HepG2 (cell line): ENCODE data around the gene SRSF2. TPM values are rescaled to one million over a fixed set of nuclear protein-coding genes. Genes with fewer than 3 reads are reported as not detected.

ENCODE experiments used
- ASH2L ChIP-seq: fragments of 300-600, 200-600 bp; sonication (generic); IDR thresholded peaks from 2 replicates; pipeline ENCODE4 v1.7.0; 2017; ENCODE audit warnings: low read depth, mild to moderate bottlenecking, moderate library complexity, mixed read lengths, low read length; ENCODE audit not compliant: insufficient read length
- EZH2 ChIP-seq: conservative IDR thresholded peaks from 2 replicates; pipeline ENCODE4 v1.6.1; 2012; ENCODE audit warnings: mild to moderate bottlenecking, low read depth, low read length, moderate library complexity
- FOXC1 ChIP-seq: sonication (generic); formaldehyde crosslinking; IDR thresholded peaks from 2 replicates; pipeline ENCODE4 v1.8.0; 2022; ENCODE audit warnings: mild to moderate bottlenecking, missing genetic modification reagents, borderline replicate concordance
- GATAD1 ChIP-seq: IDR thresholded peaks from 2 replicates; pipeline ENCODE4 v1.6.1; 2016; ENCODE audit warnings: missing genetic modification reagents, missing compliant biosample characterization
- KAT8 ChIP-seq: IDR thresholded peaks from 2 replicates; pipeline ENCODE4 v1.6.1; 2016; ENCODE audit warnings: missing genetic modification reagents, missing compliant biosample characterization
- KLF6 ChIP-seq: IDR thresholded peaks from 2 replicates; pipeline ENCODE4 v1.8.0; 2016; ENCODE audit warnings: missing biosample characterization, missing genetic modification reagents
- ONECUT2 ChIP-seq: sonication (generic); formaldehyde crosslinking; IDR thresholded peaks from 2 replicates; pipeline ENCODE4 v1.4.0; 2020; ENCODE audit warnings: missing genetic modification reagents
- PCBP1 ChIP-seq: fragments of 200-400 bp; formaldehyde crosslinking; IDR thresholded peaks from 2 replicates; pipeline ENCODE4 v1.6.1; 2017; ENCODE audit warnings: mild to moderate bottlenecking, low read depth, low read length, borderline replicate concordance
- RELA ChIP-seq: sonication (generic); formaldehyde crosslinking; IDR thresholded peaks from 2 replicates; pipeline ENCODE4 v1.4.0; 2020; ENCODE audit warnings: missing genetic modification reagents
- RFX1 ChIP-seq: fragments of 450-650 bp; IDR thresholded peaks from 2 replicates; pipeline ENCODE4 v1.6.1; 2017
- RFXAP ChIP-seq: sonication (generic); formaldehyde crosslinking; IDR thresholded peaks from 2 replicates; pipeline ENCODE4 v1.4.0; 2020; ENCODE audit warnings: missing genetic modification reagents, borderline replicate concordance
- SMAD1 ChIP-seq: sonication (generic); formaldehyde crosslinking; IDR thresholded peaks from 2 replicates; pipeline ENCODE4 v1.4.0; 2020; ENCODE audit warnings: missing genetic modification reagents, low read depth, mild to moderate bottlenecking, borderline replicate concordance
- SMARCC2 ChIP-seq: fragments of 450-650 bp; IDR thresholded peaks from 2 replicates; pipeline ENCODE4 v1.6.1; 2017; ENCODE audit warnings: antibody characterized with exemption, mild to moderate bottlenecking
- TRAFD1 ChIP-seq: sonication (generic); formaldehyde crosslinking; IDR thresholded peaks from 2 replicates; pipeline ENCODE4 v1.5.1; 2020; ENCODE audit warnings: missing genetic modification reagents, mild to moderate bottlenecking, borderline replicate concordance
- XBP1 ChIP-seq: sonication (generic); formaldehyde crosslinking; IDR thresholded peaks from 2 replicates; pipeline ENCODE4 v1.5.0; 2020; ENCODE audit warnings: missing genetic modification reagents
- ZBTB46 ChIP-seq: sonication (generic); formaldehyde crosslinking; IDR thresholded peaks from 2 replicates; pipeline ENCODE4 v1.4.0; 2020; ENCODE audit warnings: mild to moderate bottlenecking, missing genetic modification reagents, borderline replicate concordance
- ZFAT ChIP-seq: sonication (generic); formaldehyde crosslinking; conservative IDR thresholded peaks from 2 replicates; pipeline ENCODE4 v1.8.1; 2023; ENCODE audit warnings: missing genetic modification reagents, inconsistent platforms
- ZMAT3 ChIP-seq: sonication (generic); formaldehyde crosslinking; conservative IDR thresholded peaks from 2 replicates; pipeline ENCODE4 v1.7.0; 2021; ENCODE audit warnings: missing genetic modification reagents
- ZNF17 ChIP-seq: sonication (generic); formaldehyde crosslinking; IDR thresholded peaks from 2 replicates; pipeline ENCODE4 v1.5.0; 2020; ENCODE audit warnings: mild to moderate bottlenecking, missing genetic modification reagents
- ZNF331 ChIP-seq: sonication (generic); formaldehyde crosslinking; IDR thresholded peaks from 2 replicates; pipeline ENCODE4 v1.4.0; 2020; ENCODE audit warnings: missing genetic modification reagents
- ZNF33A ChIP-seq: sonication (generic); formaldehyde crosslinking; IDR thresholded peaks from 2 replicates; pipeline ENCODE4 v1.5.1; 2020; ENCODE audit warnings: missing genetic modification reagents, mild to moderate bottlenecking, moderate library complexity, borderline replicate concordance
- ZNF451 ChIP-seq: sonication (generic); formaldehyde crosslinking; IDR thresholded peaks from 2 replicates; pipeline ENCODE4 v1.5.0; 2020; ENCODE audit warnings: mild to moderate bottlenecking, missing genetic modification reagents
- ZNF546 ChIP-seq: sonication (generic); formaldehyde crosslinking; conservative IDR thresholded peaks from 2 replicates; pipeline ENCODE4 v1.8.1; 2023; ENCODE audit warnings: mild to moderate bottlenecking, missing genetic modification reagents
- ZNF550 ChIP-seq: sonication (generic); formaldehyde crosslinking; IDR thresholded peaks from 2 replicates; pipeline ENCODE4 v1.4.0; 2020; ENCODE audit warnings: mild to moderate bottlenecking, missing genetic modification reagents, borderline replicate concordance
- ZNF672 ChIP-seq: sonication (generic); formaldehyde crosslinking; IDR thresholded peaks from 2 replicates; pipeline ENCODE4 v1.8.1; 2022; ENCODE audit warnings: missing genetic modification reagents
- ZNF678 ChIP-seq: sonication (generic); formaldehyde crosslinking; IDR thresholded peaks from 2 replicates; pipeline ENCODE4 v1.4.0; 2020; ENCODE audit warnings: mild to moderate bottlenecking, missing genetic modification reagents
- ZNF713 ChIP-seq: sonication (generic); formaldehyde crosslinking; IDR thresholded peaks from 2 replicates; pipeline ENCODE4 v1.4.0; 2020; ENCODE audit warnings: mild to moderate bottlenecking, missing genetic modification reagents
- ZNF841 ChIP-seq: sonication (generic); formaldehyde crosslinking; IDR thresholded peaks from 2 replicates; pipeline ENCODE4 v1.8.1; 2023; ENCODE audit warnings: missing genetic modification reagents, borderline replicate concordance
- ZSCAN9 ChIP-seq: IDR thresholded peaks from 2 replicates; pipeline ENCODE4 v1.6.1; 2016; ENCODE audit warnings: borderline replicate concordance
- polyA plus RNA-seq, 8 experiments: library from polyadenylated mRNA; depleted of rRNA in 3 of 8; stranded (reverse) in 7 of 8; unstranded in 1 of 8; fragments of >200 nt; fragmentation: Illumina TruSeq in 4 of 8; extraction: Trizol in 4 of 8; gene quantifications; 2 replicates each; pipeline versions ENCODE4 v1.2.1 to v1.2.3, GENCODE V29; 2011 to 2016; ENCODE audit warnings: low read depth in 4 of 8, missing spikeins in 1 of 8, mixed read lengths in 1 of 8; ENCODE audit not compliant: insufficient read depth in 1 of 8
- total RNA-seq, 5 experiments: library from RNA; depleted of rRNA; stranded (reverse); fragments of >200 nt; fragmentation: Illumina TruSeq; extraction: Trizol; gene quantifications; 2 replicates each; pipeline ENCODE4 v1.2.3, GENCODE V29; 2016; ENCODE audit warnings: low read depth in 1 of 5

Gene SRSF2
- total and polyA plus RNA-seq, 2 of the 13 experiments (the other 11 are each of a cell fraction or from before 2014, with no cell fraction given): 306 to 319 TPM

- no peak for TF ChIP-seq ZNF17
- no peak for TF ChIP-seq EZH2
- TF ChIP-seq ZNF713 (CRISPR knock-in tag): peak; percentile 98; the same call in 1 of the 2 replicates
- TF ChIP-seq GATAD1 (CRISPR knock-in tag): peak; percentile 56; the same call in 1 of the 2 replicates
- TF ChIP-seq ZFAT (CRISPR knock-in tag): no peak
- TF ChIP-seq ASH2L: peak; percentile 10
- TF ChIP-seq ONECUT2 (CRISPR knock-in tag): 0 out of 2 replicates have a peak, but pooled peaks have one; percentile 27
- peak; percentile 62 for TF ChIP-seq KAT8 (CRISPR knock-in tag)
- TF ChIP-seq ZNF841: no peak
- 0 out of 2 replicates have a peak, but pooled peaks have one; percentile 24 for TF ChIP-seq RELA (CRISPR knock-in tag)
- no peak for TF ChIP-seq XBP1 (CRISPR knock-in tag)
- no peak for TF ChIP-seq ZSCAN9 (CRISPR knock-in tag)
- peak; percentile 87; the same call in 1 of the 2 replicates for TF ChIP-seq ZNF550 (CRISPR knock-in tag)
- TF ChIP-seq ZNF331 (CRISPR knock-in tag): peak; percentile 34; the same call in 1 of the 2 replicates
- TF ChIP-seq ZMAT3: peak; percentile 87; the same call in 1 of the 2 replicates
- no peak for TF ChIP-seq TRAFD1
- TF ChIP-seq PCBP1: no peak
- TF ChIP-seq ZBTB46 (CRISPR knock-in tag): peak; percentile 80; the same call in 1 of the 2 replicates
- no peak for TF ChIP-seq FOXC1 (CRISPR knock-in tag)
- TF ChIP-seq KLF6: no peak
- peak; percentile 96; the same call in 1 of the 2 replicates for TF ChIP-seq SMAD1 (CRISPR knock-in tag)
- TF ChIP-seq ZNF451: no peak; the same call in 1 of the 2 replicates
- no peak for TF ChIP-seq RFX1
- TF ChIP-seq ZNF33A (CRISPR knock-in tag): no peak
- no peak for TF ChIP-seq RFXAP (CRISPR knock-in tag)
- no peak for TF ChIP-seq ZNF672 (CRISPR knock-in tag)
- TF ChIP-seq SMARCC2: no peak
- no peak for TF ChIP-seq ZNF546
- TF ChIP-seq ZNF678: no peak
Measured at GRCh38 chr17:76700617-76701470, 36.3 kb downstream of the SRSF2 start (continued).
